ENCODE data around the gene STEEP1.

STEEP1 gene

GRCh38 chrX:119488749-119489148 is 76.5 kb downstream of the STEEP1 start:
- no peak for DNase-seq (ENCODE audit: low read depth in 3 of 3)

Data from stimulated activated CD4-positive, alpha-beta T cell treated with anti-CD3 and anti-CD28 coated beads, TNF-alpha, amount 100 ng/mL, for 24 hours (primary cell).